Dermis blood vessel endothelial cell (primary cell): ENCODE data around the gene RNF19B. TPM values are rescaled to one million over a fixed set of nuclear protein-coding genes. Genes with fewer than 3 reads are reported as not detected.
A peak's percentile ranks its signal among the peaks of the same experiment; 100 is the strongest.

ENCODE experiments used
- DNase-seq: peaks from one replicate; pipeline ENCODE4 v3.0.0; 2010
- total RNA-seq: library from RNA; depleted of rRNA; stranded (reverse); fragments of >200 nt; gene quantifications from 2 replicates; pipeline ENCODE4 v1.2.3, GENCODE V29; 2014

The RNF19B gene
- total RNA-seq, 1 donor from 2014 or later, result 18.7 TPM

DNA sequence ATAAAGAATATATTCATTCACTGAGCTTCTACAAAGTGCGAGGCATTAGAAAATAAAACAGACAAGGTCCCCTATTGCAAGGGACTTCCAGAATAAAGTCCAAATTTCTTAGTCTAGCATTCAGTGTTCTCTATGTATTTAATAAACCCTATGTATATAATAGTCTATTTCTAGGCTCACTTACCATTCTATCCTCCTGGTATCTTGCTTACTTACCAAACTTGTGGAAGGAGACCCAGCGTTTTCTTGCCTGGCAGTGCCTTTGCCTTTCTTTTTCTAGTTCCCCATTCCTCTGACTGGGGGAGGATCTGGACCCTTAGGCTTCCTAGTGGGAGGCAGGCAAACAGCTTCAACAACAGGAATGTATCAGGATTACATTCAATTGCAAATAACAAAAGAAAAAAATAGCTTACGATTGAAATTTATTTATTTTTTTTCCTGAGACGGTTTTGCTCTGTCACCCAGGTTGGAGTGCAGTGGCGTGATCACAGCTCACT is 690 bp upstream of the RNF19B start:
- DNase-seq, result no peak

DNA sequence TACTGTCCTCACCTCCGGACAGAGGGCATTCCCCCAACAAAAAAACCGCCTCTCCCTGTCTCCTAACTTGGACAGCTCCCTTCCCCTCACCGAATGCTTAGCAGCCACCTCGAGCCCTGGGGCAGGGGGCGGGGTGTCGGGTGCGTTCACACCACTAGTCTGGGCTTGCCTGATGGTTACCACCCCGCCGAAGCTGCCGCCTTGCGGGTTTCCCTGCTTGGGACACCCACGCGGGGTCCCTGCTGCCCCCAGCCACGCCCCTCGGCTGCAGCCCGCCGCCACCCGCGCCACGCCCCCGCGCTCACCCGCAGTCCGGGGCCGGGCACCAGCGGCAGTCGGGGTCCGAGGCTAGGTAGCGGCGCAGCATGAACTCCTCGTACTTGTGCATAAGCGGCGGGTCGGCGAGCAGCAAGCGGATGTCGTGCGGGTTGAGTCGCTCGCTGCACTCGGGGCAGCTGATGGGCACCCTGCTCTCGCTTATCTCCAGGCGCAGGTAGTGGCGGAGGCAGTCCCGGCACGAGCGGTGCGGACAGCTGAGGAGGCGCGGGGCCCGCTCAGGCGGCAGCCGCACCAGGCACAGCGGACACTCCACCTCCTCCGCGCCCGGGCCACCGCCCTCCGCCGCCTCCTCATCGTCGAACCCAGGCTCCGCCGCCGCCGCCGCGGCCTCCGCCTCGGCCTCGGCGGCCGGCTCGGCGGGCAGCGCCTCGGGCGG is 706 bp downstream of the RNF19B start:
- peak; percentile 64 for DNase-seq

DNA sequence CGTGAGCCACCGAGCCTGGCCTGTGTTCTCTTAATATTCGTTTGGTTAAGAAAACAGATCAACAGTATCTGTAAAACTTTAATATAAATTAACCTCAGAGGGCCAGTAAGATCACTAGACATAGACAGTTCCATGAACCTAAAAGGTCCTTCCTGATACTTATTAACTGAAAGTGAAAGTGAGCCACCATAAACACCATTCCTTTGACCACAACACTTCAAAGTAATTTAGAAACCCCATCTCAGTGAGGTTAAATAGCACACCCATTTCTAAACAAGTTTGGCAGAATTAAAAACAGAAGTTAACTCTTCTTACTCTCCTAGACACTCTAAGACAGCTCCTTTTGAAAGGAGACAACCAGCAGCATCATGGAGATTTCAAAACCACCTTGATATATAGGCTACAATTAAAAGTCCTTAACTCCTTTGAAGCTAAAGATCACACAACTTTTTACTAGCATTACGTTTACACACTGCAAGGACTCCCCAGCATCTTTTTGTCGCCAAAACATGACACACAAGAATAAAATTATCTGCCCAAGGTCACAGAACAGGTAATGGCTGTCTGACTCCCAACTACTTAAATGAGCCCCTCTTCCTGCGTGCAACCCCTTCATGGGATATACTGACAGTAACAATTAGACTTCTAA is 2.2 kb downstream of the RNF19B start:
- DNase-seq, result peak; percentile 34

DNA sequence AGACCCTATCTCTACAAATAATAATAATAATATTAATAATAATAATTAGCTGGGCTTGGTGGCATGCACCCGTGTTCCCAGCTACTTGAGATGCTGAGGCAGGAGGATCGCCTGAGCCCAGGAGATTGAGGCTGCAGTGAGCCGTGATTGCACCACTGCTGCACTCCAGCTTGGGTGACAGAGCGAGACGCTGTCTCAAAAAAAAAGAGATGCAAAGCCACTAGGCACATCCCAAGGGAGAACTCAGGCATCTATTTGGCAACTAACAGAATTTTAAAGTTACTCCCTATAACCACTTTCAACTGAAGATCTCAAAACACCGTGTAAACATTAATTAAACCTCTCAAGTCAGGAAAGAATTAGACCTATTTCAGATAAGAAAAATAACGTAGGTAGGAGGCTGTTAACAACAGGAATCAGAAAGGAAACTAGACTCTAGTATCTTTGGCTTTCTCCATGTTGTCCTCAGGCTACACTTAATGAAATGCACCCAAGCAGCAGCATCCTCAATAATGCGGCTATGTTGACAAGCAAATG is 3.7 kb downstream of the RNF19B start:
- no peak for DNase-seq

DNA sequence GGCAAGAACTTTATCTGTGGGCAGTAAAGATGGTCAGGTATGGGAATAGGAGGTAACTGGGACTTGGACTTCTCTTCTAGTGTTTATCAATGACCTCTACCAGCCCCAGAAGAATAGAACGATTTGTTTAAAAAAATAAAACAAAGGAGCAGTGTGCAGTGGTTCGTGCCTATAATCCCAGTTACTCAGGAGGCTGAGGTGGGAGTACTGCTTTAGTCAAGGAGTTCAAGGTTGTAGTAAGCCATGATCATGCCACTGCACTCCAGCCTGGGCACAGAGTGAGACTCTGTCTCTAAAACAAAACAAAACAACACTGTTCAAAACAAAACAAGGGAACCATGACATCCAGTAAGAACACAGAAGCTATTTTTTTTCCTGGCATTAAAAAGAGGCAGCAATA is 4.3 kb downstream of the RNF19B start:
- DNase-seq, result no peak

DNA sequence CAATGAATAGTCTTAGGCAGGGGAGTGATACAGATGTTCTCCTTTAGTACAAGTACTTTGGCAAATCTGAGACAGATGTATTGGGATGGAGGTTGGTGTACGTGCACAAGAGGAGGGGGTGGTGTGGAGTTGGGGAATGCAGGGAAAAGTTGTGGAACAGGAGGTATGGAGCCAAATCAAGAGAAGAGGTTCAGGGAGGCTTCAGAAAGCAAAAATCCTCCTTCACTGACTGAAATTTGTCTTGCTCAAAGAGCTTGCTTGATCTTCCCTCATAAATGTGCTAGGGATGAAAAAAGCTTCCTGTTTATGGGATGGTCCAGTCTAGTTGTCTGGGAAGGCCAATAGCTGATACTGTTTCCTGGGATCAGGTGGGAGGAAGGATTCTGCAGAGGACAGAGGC is 5.8 kb downstream of the RNF19B start:
- no peak for DNase-seq

DNA sequence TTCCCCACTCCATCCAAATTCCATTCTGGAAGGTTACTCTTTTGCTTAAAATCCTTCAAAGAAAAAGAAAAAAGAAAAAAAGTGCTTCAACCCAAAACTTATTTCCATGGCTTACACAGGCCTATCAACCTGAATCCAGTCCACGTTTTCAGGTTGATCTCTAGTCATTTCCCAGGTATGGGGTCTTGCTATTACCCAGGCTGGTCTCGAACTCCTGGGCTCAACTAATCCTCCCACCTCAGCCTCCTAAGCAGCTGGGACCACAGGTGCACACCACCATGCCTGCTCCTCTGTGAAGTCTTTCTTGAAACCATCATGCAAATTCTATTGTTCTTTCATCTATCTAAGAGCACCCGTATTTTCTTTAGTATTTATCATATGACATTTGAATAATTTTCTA is 7.6 kb downstream of the RNF19B start:
- DNase-seq, result no peak

DNA sequence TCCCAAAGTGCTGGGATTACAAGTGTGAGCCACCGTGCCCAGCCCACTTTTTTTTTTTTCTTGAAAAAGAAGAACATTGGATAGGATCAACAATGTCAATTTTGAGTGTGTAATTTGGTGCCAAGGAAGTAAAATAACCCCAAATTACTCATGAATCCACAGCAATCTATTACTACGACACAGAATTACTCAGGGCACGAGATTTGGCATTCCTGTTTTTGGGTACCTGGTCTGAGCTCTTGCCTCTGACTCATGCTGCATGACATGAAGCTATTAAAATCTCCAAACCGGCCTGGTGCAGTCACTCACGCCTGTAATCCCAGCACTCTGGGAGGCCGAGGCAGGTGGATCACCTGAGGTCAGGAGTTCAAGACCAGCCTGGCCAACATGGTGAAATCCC is 10.4 kb downstream of the RNF19B start:
- no peak for DNase-seq

DNA sequence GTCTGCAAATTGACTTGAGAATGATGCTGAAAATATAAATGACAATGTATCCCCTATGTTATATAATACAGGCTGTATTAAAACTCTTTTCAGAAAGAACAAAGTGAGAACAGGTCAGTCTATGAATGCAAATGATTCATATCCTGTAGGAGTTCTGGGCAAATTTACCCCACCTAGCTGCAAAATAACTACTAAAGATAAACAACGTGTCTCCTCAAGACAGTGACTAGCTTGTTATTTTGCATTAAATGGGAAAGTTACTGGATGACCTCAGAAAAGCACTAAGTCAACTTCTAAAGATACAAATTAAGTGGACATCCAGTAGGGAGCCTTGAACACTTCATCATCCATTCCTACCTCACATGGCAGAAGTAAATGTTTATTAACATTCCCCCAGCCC is 11.1 kb downstream of the RNF19B start:
- peak; percentile 84 for DNase-seq

DNA sequence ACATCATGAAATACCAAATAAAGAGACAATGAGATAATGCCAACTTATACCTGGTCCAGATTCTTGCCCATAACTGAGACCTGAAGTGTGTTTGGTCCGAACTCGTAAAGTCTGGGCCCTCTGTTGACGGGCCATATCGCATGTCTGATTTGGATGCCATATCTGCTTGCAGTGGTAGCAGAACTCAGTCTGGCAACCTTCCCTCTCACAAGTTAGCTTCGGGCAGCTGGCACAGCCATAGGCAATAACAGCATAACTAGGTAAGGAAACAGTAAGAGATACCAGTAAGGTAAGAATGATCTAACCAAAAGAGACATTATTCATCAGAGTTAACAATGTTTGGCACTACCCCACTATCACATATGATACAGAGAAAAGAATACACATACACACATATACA is 15.1 kb downstream of the RNF19B start:
- DNase-seq, result no peak

DNA sequence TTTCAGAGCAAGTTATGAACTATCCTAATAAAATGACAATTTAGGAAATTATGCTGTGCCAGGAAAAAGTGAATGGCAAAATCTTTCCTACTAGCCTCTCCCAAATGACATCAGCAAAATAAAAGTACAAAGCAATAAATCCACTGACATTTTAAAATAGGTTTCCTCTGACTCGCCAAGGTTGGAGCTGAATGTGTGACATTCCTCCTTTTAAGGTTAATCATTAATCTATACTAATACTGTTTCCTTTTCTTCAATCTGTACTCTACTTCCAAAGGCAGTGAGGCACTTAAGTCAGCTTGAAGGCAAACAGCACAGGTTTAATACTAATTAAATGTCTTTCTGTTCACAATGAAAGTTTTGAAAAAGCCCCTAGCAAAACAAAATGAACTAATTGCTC is 15.7 kb downstream of the RNF19B start:
- no peak for DNase-seq

DNA sequence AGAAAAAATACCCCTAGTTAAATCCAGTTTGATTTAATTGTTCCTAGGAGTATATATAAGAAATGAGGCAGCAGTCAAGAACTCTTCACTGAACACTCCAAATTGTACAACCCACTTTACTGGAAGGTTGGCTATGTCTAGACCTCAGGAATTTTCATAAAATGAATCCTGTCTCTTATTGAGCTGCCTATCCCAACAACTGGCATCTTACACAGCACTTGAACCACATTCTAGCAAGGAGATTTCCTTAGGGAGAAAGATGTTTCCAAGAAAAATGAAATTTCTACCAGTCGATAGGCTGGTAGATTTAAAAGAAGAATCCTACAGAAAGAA is 16.3 kb downstream of the RNF19B start:
- DNase-seq, result no peak

DNA sequence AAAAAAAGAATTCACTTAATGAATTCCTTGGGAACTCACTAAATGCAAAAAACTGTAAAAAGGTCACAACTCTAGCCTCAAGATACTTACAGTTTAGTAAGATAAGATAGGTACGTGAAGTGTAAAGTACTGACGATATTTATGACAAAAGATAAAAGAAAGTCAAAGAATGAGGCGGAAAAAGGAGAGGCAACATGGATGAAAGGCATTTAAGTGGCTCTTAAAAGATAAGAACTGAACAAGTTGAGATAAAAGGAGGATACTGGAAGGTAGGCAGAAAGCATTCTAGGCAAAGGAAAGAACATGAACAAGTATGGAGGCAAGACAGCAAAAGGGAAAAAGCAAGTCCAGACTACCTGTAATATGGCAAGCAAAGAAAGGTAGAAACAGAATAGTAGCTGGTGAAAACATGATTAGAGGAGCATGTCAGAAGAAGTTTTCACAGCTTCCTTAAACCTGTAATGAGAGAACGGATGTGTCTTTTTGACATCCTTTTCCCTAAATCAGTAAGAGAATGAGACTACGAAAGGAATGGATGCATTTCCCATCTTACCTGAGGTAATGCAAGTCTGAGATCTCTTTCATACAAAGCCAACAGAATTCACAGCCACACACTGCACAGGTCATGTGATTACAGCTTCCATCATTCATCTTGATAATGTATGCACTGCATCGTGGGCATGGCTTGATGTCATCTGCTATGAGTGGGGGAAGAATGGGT is 16.8 kb downstream of the RNF19B start:
- DNase-seq, result no peak

DNA sequence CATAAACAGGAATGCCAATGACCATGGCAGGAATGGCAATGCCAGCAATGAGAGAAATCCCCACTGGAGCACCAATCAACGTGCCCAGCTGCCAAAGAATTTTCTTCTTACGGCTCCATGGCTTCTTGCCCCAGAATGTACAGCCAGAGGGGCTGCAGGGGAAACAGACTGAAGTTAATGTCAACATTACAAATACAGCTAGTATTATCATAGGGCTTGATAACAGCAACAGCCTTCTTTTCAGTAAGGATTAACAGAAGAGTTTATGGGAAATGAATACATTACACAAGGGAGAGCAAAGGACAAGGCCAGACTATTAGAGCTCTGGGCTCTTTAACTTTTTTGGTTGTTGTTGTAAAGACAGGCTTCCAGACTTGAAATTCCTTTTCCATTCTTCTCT is 18.2 kb downstream of the RNF19B start:
- no peak for DNase-seq

DNA sequence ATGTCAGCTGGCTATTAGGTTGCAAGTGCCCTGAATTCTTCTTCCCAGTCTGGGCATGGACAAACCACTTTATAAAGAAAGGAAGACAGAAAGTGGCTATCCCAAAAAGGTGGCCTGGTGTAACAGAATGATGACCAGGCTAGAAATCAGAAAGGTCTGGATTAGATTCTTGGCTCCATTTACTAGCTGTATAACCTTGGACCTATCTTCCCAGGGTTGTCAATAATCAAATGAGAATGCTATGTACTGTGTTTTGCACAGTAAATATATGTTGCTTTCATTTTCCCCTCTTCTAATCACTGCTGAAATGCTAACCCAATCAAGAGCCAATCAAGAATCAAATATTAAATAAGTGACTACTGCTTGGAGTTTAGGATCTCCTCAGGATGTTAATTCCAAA is 20.4 kb downstream of the RNF19B start:
- no peak for DNase-seq

DNA sequence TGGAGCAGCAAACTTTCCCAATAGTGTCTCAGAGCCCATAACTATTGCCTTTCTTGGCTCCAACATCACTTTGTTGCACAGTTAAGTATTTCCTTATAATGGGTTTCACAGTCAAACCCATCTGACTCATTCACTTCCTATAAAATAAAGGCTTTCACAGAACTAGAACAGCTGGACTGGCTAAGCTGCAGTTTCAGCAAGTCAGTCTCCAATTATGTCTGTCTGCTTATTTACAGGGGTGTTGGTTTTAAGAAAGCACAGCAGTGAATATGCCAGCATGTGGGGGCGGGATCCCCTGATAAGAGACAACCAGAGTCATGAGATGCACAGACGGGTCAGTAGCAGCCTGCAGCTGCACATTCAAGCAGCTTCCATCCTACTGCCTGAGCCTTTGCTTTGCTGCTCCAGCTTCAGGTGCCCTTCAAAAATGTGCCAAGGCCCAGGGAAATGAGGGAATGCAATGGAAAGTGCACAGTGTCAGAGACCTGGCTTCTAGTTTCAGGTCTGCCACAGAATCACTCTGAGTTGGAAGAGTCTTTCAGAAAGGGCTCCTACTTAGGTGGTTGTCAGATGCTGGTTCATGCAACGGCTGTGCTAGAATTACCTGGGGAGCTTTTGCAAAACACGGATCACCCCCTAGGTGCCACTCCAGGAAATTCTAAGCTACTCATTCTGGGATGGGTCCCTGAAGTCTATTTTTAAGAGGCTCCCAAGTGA is 24.8 kb downstream of the RNF19B start:
- peak; percentile 84 for DNase-seq

DNA sequence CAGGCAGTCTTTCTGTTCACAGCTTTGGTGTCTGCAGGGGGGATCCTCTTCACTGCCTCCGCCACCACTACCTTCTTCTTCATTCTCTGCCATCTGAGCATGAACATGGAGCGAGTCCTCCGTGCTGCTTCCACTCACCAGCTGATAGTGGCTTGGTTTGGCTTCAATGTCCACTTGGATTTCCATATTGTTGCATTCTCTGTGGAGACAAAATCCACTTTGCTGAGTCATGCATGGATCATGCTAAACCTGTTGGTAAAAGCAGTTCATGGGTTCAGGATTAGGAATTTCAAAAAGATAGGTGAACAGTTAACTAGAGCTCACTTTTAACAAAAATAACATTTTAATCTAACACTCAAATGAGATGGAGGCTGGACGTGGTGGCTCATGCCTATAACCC is 27.5 kb downstream of the RNF19B start:
- no peak for DNase-seq

DNA sequence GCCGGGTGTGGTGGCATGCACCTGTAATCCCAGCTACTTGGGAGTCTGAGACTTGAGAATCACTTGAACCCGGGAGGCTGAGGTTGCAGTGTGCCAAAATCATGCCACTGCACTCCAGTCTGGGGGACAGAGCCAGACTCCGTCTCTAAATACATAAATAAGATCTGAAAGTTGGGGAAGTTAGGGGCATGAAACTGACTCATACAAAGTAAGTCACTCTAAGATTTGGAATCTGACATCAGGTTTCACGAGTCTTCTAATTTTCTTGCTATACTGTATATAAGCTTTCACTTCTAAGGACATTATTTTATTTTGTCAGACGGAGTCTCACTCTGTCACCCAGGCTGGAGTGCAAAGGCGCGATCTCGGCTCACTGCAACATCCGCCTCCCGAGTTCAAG is 30.1 kb downstream of the RNF19B start:
- DNase-seq, result no peak

DNA sequence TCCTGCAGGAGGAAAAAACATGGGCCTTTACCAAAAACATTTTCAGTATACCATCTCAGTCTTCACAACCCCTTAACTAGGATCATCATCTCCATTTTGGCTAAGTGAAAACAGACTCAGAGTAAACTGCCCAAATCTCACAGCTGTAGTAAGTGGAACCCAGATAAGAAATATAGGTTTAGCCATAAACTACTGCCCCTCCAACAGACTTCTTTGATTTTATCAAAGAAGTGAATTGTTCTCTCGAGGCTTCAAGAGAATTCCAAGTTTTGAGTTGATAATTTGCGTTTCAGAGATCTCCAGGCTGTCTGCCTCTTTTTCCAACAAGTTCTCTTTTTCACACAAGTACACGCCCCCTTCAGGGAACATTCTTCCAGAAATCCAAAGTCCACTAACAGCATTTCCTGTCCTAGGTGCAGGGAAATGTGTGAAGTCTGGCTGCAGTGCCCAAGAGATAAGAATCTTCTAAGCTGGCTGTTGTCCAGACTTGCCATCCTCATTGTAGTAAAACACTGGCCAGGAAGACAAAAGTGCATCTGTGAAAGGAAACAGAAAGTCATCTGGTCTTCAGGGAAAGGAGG is 30.8 kb downstream of the RNF19B start:
- DNase-seq, result peak; percentile 95

DNA sequence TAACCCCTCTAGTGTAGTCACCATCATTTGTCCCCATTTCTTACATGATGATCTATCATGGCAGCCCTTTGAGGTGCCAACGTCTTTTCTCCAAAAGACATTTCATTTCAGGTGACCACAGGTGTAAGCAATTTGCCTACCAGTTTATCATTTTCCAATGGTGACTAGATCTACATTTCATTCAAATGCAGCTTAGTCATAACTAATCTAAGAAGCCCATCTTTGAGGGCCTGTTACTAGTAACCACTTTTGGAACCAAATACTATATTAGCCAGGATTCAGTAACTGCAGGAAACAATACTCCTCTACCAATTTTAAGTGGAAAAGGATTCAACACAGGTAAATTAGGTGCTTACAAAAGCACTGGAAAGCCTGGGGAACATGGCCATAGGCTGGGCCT is 32.8 kb downstream of the RNF19B start:
- DNase-seq, result no peak

DNA sequence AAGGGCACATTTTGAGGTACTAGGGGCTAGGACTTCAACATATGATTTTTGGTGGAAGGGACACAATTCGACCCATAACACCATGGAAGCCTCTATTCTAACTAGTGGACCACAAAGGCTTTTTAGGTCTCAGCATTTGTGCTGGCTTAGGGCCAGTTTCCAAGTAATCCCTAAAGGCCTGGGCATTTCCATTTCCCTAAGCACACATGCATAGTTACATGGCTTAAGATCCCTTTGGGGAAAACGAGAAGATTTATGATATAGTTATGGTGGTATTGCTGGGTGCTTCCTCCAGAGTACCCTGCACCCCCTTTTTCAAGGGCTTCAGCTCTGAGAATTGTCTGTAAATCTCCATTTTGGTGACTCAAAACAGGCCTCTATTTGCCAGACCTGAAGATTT is 35.2 kb downstream of the RNF19B start:
- DNase-seq, result no peak

DNA sequence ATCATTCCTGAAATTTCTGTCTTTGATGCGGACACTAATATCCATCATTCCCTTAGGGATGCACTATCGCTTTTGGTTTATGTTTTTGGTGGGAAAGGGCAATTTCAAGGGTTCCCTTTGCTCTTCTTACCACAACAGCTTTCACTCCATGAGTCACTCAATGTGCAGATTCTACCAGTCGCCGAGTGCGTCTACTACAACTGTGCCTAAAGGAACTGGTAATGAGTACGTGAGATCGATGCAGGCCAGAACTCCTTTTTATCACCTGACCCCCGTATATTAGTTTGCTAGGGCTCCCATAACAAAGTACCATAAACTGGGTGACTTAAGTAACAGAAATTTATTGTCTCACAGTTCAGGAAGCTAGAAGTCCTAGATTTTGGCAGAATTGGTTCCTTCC is 35.9 kb downstream of the RNF19B start:
- DNase-seq, result no peak

DNA sequence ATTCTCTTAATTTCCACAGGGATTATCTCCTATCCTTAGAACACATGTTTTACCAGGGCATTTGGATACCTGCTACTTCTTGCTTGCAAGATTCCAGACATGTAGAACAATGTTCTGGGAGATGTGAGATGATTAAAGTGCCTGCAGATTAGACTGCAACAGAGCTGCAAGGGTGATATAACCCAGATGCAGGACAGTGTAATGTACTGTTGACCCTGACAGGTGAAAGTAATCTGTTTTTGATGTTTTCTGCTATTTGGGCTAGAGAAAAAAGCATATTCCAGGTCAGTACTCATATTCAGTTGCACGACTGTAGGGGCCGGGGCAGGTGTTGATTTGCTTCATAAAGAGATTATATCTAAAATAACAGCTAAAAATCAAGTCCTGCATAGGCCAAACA is 36.3 kb downstream of the RNF19B start:
- DNase-seq, result no peak
